GM12878 (cell line): ENCODE data around the gene TBC1D20. TPM values are rescaled to one million over a fixed set of nuclear protein-coding genes. Genes with fewer than 3 reads are reported as not detected.

Experiments
- ATAC-seq: fragments of 200-7000 bp; cut with Tn5 transposase; 3 replicates; pipeline ENCODE4 v1.9.1; 2020; ENCODE audit warnings: mild to moderate bottlenecking, moderate library complexity
- BruUV-seq: library from RNA; stranded (reverse); fragments of 400-500 nt; replicated peaks from 2 replicates; lab custom pipeline; 2021; lab: Mats Ljungman, UMichigan
- CTCF ChIA-PET: fragments of 300-600 bp; sonication (Branson Sonifier 250); formaldehyde crosslinking; extraction: SDS; loops from one replicate; lab custom pipeline; 2021; ENCODE audit warnings: inconsistent platforms; lab: Yijun Ruan, JAX
- POLR2A ChIA-PET: fragments of 350-600 bp; formaldehyde crosslinking; extraction: SDS; loops from one replicate; lab custom pipeline; 2021; ENCODE audit warnings: inconsistent platforms; lab: Charles Lee
- RAD21 ChIA-PET: fragments of 300-600 bp; sonication (Branson Sonifier 250); formaldehyde crosslinking; loops from one replicate; lab custom pipeline; 2023; ENCODE audit warnings: antibody characterized with exemption; ENCODE audit not compliant: unreplicated experiment; lab: Charles Lee
- SMC1A ChIA-PET: fragments of 300-600 bp; sonication (Branson Sonifier 250); formaldehyde crosslinking; loops from one replicate; lab custom pipeline; 2023; ENCODE audit not compliant: unreplicated experiment, uncharacterized antibody; lab: Charles Lee
- DNase-seq: peaks from one replicate; pipeline ENCODE4 v3.0.0-alpha.2; 2011; ENCODE audit warnings: low read depth, low spot score
- FAIRE-seq: peaks from 3 replicates; lab custom pipeline; 2011; peaks lifted over from hg19 to GRCh38; lab: Jason Lieb, UNC
- H2AFZ ChIP-seq: 2 replicates; pipeline ENCODE4 v1.6.0; 2011; ENCODE audit warnings: low read depth, low read length, control low read depth; ENCODE audit not compliant: control insufficient read depth
- H3K27ac ChIP-seq: 2 replicates; pipeline ENCODE4 v1.5.1; 2011; ENCODE audit warnings: control low read depth; ENCODE audit not compliant: control insufficient read depth, insufficient read depth
- H3K27me3 ChIP-seq, 2 experiments: replicated peaks in 1 of 2; 2 replicates each; pipeline versions ENCODE4 v1.6.0 to v1.6.1; 2011; ENCODE audit warnings: low read length in 1 of 2; ENCODE audit not compliant: control insufficient read depth in 2 of 2, insufficient read depth in 2 of 2
- H3K36me3 ChIP-seq, 2 experiments: 2 replicates each; pipeline ENCODE4 v1.5.1; 2011; ENCODE audit warnings: low read length in 1 of 2; ENCODE audit not compliant: control insufficient read depth in 2 of 2, insufficient read depth in 2 of 2
- H3K4me1 ChIP-seq: 2 replicates; pipeline ENCODE4 v1.6.1; 2011; ENCODE audit warnings: mild to moderate bottlenecking, low read length, moderate library complexity, mixed read lengths; ENCODE audit not compliant: control insufficient read depth, insufficient read depth
- H3K4me2 ChIP-seq: 2 replicates; pipeline ENCODE4 v1.6.0; 2011; ENCODE audit warnings: control low read depth; ENCODE audit not compliant: control insufficient read depth, insufficient read depth
- H3K4me3 ChIP-seq: fragments of 200-600 bp; sonication (generic); 2 replicates; pipeline ENCODE4 v1.5.1; 2016
- H3K79me2 ChIP-seq: 2 replicates; pipeline ENCODE4 v1.6.0; 2011; ENCODE audit warnings: low read length; ENCODE audit not compliant: control insufficient read depth, insufficient read depth
- H3K9ac ChIP-seq: 2 replicates; pipeline ENCODE4 v1.8.0; 2011; ENCODE audit warnings: low read length, control low read depth, mixed read lengths; ENCODE audit not compliant: control insufficient read depth, insufficient read depth
- H3K9me3 ChIP-seq: replicated peaks from 3 replicates; pipeline ENCODE4 v1.5.1; 2011; ENCODE audit warnings: mild to moderate bottlenecking, low read length; ENCODE audit not compliant: control insufficient read depth, insufficient read depth
- H4K20me1 ChIP-seq: 2 replicates; pipeline ENCODE4 v1.6.0; 2011; ENCODE audit not compliant: control insufficient read depth, insufficient read depth
- CHD2 ChIP-seq: IDR thresholded peaks from 2 replicates; pipeline ENCODE4 v1.6.1; 2011; ENCODE audit warnings: low read depth, low read length, improper control_type of control experiment, borderline replicate concordance
- CREM ChIP-seq: IDR thresholded peaks from 2 replicates; pipeline ENCODE4 v1.6.1; 2014; ENCODE audit warnings: antibody characterized with exemption, low read depth
- EED ChIP-seq: sonication (generic); IDR thresholded peaks from 2 replicates; pipeline ENCODE4 v1.6.1; 2016; ENCODE audit warnings: antibody characterized with exemption, low read depth
- HDAC2 ChIP-seq: fragments of 200-600 bp; sonication (generic); IDR thresholded peaks from 2 replicates; pipeline ENCODE4 v1.6.1; 2017
- JUND ChIP-seq: IDR thresholded peaks from 2 replicates; pipeline ENCODE4 v1.6.1; 2012; ENCODE audit warnings: low read depth, mild to moderate bottlenecking, low read length, improper control_type of control experiment, moderate library complexity
- MEF2B ChIP-seq: fragments of 450-650 bp; IDR thresholded peaks from 2 replicates; pipeline ENCODE4 v1.6.1; 2018; ENCODE audit warnings: mild to moderate bottlenecking, moderate library complexity; ENCODE audit not compliant: partially characterized antibody, poor library complexity, severe bottlenecking
- MXI1 ChIP-seq: fragments of 150-350 bp; IDR thresholded peaks from 2 replicates; pipeline ENCODE4 v1.6.1; 2011; ENCODE audit warnings: low read depth, mild to moderate bottlenecking, inconsistent platforms, low read length, improper control_type of control experiment
- MYC ChIP-seq: IDR thresholded peaks from 2 replicates; pipeline ENCODE4 v1.6.1; 2011; ENCODE audit warnings: mild to moderate bottlenecking, low read length, moderate library complexity, inconsistent platforms; ENCODE audit not compliant: insufficient read depth, insufficient replicate concordance, insufficient read length, severe bottlenecking
- POLR2AphosphoS2 ChIP-seq: IDR thresholded peaks from 2 replicates; pipeline ENCODE4 v1.6.1; 2011; ENCODE audit warnings: low read depth, mild to moderate bottlenecking, low read length, improper control_type of control experiment, moderate library complexity
- RBBP5 ChIP-seq: fragments of 200-600 bp; sonication (generic); conservative IDR thresholded peaks from 2 replicates; pipeline ENCODE4 v1.6.1; 2016
- TARDBP ChIP-seq: IDR thresholded peaks from 2 replicates; pipeline ENCODE4 v1.6.1; 2016; ENCODE audit warnings: borderline replicate concordance
- USF1 ChIP-seq: IDR thresholded peaks from 2 replicates; pipeline ENCODE4 v1.6.1; 2011; ENCODE audit warnings: borderline replicate concordance, low read depth, mild to moderate bottlenecking, moderate library complexity, mixed read lengths, low read length; ENCODE audit not compliant: insufficient read depth; ENCODE audit errors: extremely low read length
- USF2 ChIP-seq: IDR thresholded peaks from 2 replicates; pipeline ENCODE4 v1.6.1; 2011; ENCODE audit warnings: low read depth, low read length, improper control_type of control experiment, borderline replicate concordance
- ZNF24 ChIP-seq: fragments of 450-650 bp; IDR thresholded peaks from 2 replicates; pipeline ENCODE4 v1.6.1; 2017; ENCODE audit warnings: antibody characterized with exemption, mild to moderate bottlenecking
- ZZZ3 ChIP-seq: IDR thresholded peaks from 2 replicates; pipeline ENCODE4 v1.6.1; 2011; ENCODE audit warnings: low read depth; ENCODE audit not compliant: control insufficient read depth, insufficient read length
- WGBS: methylation state at CpG from one replicate; pipeline ENCODE4 v1.1.6; 2016; ENCODE audit warnings: low lambda C conversion rate; ENCODE audit not compliant: insufficient replicate concordance, insufficient coverage; ENCODE audit errors: missing lambda C conversion rate; 5-methylcytosine and 5-hydroxymethylcytosine counted together
- in situ Hi-C: fragments of 300-500 bp; cut with MboI; formaldehyde crosslinking; loops from 9 replicates; pipeline ENCODE4 v1.14.3; 2018; ENCODE audit warnings: mixed read lengths
- intact Hi-C: fragments of 100-400 bp; cut with micrococcal nuclease; formaldehyde crosslinking; loops from one replicate; pipeline ENCODE4 v1.14.2; 2022; ENCODE audit not compliant: unreplicated experiment
- polyA plus RNA-seq, 11 experiments: library from polyadenylated mRNA; depleted of rRNA in 4 of 11; unstranded in 6 of 11; stranded (reverse) in 5 of 11; fragments of >200 nt; fragmentation: Nextera tagmentation in 4 of 11; fragmentation: Illumina TruSeq in 1 of 11; extraction: Ambion mirVana in 4 of 11; extraction: Trizol in 1 of 11; gene quantifications; 1 replicate in 1 of 11; 2 replicates in 10 of 11; pipeline versions ENCODE4 v1.2.1 to v1.2.3, GENCODE V29; 2011 to 2016; ENCODE audit warnings: inconsistent platforms in 2 of 11, missing spikeins in 2 of 11, low read depth in 1 of 11
- total RNA-seq, 4 experiments: library from RNA; depleted of rRNA in 3 of 4; stranded (reverse); fragments of >200 nt in 3 of 4; fragmentation: Illumina TruSeq in 1 of 4; extraction: Trizol in 1 of 4; gene quantifications; 2 replicates each; pipeline versions ENCODE4 v1.2.1 to v1.2.3, GENCODE V29; 2013 to 2021

Gene TBC1D20
- total and polyA plus RNA-seq, 10 of the 15 experiments (the other 5 are each of a cell fraction or from before 2014, with no cell fraction given) = 4.3 to 17.9 (median 11.2) TPM

GRCh38 chr20:440636-441035, 21.7 kb downstream of the TBC1D20 start:
- DNase-seq (no peak), FAIRE-seq (no peak), ATAC-seq (no peak)
- H3K4me3 ChIP-seq = no peak overlapping the region
- ChIA-PET POLR2A (no interaction called here), RAD21 (no interaction called here), SMC1A (no interaction called here), CTCF (no interaction called here)
- H3K9me3 ChIP-seq = no peaks in the 10 kb centered on the region
- H3K9ac ChIP-seq = no peak overlapping the region
- H4K20me1 ChIP-seq = no peaks in the 10 kb centered on the region; the same call in 1 of the 2 replicates
- intact Hi-C loops = no loop called here
- H2AFZ ChIP-seq = no peak overlapping the region
- 97% methylated on average over 13 of the region's 13 CpGs for WGBS
- H3K36me3 ChIP-seq = peaks cover 23 to 46% of the 10 kb centered on the region in 2 experiments
- in situ Hi-C loops = no loop called here
- no TSS peak for BruUV-seq
- H3K79me2 ChIP-seq = no peaks in the 10 kb centered on the region
- H3K27me3 ChIP-seq = no peaks in the 10 kb centered on the region
- H3K27ac ChIP-seq = no peak overlapping the region
- H3K4me2 ChIP-seq = no peak overlapping the region
- no peak for TF ChIP-seq EED
- peaks cover 20% of the 10 kb centered on the region for H3K4me1 ChIP-seq

GRCh38 chr20:440148-440547, 22.2 kb downstream of the TBC1D20 start:
- Histone ChIP-seq H3K4me1 (peaks cover 21% of the 10 kb centered on the region), H3K27me3 (no peaks in the 10 kb centered on the region), H3K9me3 (no peaks in the 10 kb centered on the region), H3K79me2 (no peaks in the 10 kb centered on the region), H2AFZ (no peak overlapping the region), H3K4me2 (no peak overlapping the region), H3K27ac (no peak overlapping the region), H3K4me3 (no peak overlapping the region), H3K36me3 (peaks cover 26 to 45% of the 10 kb centered on the region in 2 experiments), H3K9ac (no peak overlapping the region), H4K20me1 (no peaks in the 10 kb centered on the region)
- ChIA-PET CTCF (no interaction called here), SMC1A (no interaction called here), POLR2A (no interaction called here), RAD21 (no interaction called here)
- BruUV-seq = no TSS peak
- 91% methylated on average over 7 of the region's 7 CpGs for WGBS
- ATAC-seq (no peak), FAIRE-seq (no peak), DNase-seq (no peak)
- in situ Hi-C loops (no loop called here), intact Hi-C loops (no loop called here)
- TF ChIP-seq ZNF24 = no peak
- no peak for TF ChIP-seq MXI1
- TF ChIP-seq USF1 = no peak
- TF ChIP-seq USF2 = no peak
- no peak for TF ChIP-seq ZZZ3
- no peak for TF ChIP-seq POLR2AphosphoS2
- TF ChIP-seq CHD2 = no peak
- TF ChIP-seq CREM = no peak
- no peak for TF ChIP-seq MYC
- TF ChIP-seq HDAC2 = no peak
- TF ChIP-seq TARDBP = no peak
- TF ChIP-seq RBBP5 = no peak
- TF ChIP-seq JUND = no peak
- TF ChIP-seq MEF2B = no peak
